ENCODE measurements around the gene TCF15.

Gene TCF15

GRCh38 chr20:598133-598850 lies 11.8 kb downstream of the TCF15 start:
- no peak overlapping the region for H3K4me3 ChIP-seq (ENCODE audit: low read depth, low read length)
- TF ChIP-seq, protein P1, sequence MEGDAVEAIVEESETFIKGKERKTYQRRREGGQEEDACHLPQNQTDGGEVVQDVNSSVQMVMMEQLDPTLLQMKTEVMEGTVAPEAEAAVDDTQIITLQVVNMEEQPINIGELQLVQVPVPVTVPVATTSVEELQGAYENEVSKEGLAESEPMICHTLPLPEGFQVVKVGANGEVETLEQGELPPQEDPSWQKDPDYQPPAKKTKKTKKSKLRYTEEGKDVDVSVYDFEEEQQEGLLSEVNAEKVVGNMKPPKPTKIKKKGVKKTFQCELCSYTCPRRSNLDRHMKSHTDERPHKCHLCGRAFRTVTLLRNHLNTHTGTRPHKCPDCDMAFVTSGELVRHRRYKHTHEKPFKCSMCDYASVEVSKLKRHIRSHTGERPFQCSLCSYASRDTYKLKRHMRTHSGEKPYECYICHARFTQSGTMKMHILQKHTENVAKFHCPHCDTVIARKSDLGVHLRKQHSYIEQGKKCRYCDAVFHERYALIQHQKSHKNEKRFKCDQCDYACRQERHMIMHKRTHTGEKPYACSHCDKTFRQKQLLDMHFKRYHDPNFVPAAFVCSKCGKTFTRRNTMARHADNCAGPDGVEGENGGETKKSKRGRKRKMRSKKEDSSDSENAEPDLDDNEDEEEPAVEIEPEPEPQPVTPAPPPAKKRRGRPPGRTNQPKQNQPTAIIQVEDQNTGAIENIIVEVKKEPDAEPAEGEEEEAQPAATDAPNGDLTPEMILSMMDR (IDR thresholded peaks at IDR 0.05; ENCODE audit: low read depth, low read length), result no peak

DNA sequence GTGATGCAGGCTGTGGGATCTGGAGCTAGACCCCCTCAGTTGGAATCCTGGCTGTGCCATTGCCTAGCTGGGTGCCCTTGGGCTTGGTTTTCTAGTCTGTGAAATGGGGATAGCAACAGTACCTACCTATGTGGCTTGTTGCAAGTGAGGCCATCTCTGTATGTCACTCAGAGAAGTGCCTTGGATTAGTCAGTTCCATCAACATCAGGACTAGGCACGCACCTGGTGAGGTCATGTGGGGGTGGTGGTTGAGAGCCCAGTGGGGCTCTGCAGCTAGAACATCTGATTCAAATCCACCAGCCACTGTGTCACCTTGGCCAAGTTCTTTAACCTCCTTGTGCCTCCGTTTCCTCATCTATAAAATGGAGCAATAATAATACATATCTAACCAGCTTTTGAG lies 12.5 kb downstream of the TCF15 start:
- H3K4me3 ChIP-seq (ENCODE audit: low read depth, low read length), result no peak overlapping the region
- TF ChIP-seq, protein P1 (IDR thresholded peaks at IDR 0.05; ENCODE audit: low read depth, low read length), result no peak

DNA sequence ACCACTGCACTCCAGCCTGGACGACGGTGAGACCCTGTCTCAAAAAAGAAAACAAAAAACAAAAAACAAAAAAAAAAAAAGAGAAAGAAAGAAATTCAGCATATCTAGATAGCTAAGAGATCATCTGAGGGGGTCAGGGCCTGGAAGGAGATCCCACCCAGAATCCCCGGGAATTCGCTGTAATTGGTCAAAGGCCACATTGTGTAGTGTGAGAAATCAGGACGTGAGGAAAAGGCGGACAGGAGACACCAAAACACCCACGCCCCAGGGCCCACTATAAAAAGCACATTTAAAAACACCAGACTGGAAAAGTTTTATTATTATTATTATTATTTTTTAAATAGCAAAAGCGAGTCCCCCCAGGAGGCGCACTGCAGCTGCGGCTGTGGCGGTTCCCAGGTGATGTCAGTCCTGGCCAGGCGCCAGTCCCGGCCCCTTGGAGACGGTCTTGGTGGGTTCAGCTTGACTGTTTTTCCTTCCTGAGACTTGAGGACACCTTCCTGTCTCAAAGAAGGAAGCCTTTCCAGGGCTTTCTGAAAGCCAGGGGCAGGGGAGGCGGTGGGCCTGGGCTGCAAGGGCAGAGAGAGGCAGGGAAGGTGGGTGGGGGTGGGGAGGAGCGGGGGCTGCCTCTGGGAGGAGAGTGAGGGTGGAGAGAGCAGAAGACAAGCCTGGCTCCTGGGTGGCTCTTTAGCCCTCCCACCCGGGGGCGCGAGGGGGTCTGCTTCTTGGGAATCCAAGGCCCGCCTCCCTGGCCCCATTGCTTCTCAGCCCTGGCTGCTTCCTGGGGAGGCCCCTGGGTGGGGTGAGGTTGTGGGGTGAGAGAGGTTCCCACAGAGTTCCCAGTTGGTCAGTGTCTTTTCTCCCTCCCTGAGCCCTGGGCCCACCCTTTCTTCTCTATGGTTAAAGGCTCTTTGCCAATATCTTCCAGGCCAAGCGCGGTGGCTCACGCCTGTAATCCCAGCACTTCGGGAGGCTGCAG lies 14.5 kb downstream of the TCF15 start:
- H3K4me3 ChIP-seq (ENCODE audit: low read depth, low read length), result no peak overlapping the region
- TF ChIP-seq, protein P1 (IDR thresholded peaks at IDR 0.05; ENCODE audit: low read depth, low read length), result no peak

DNA sequence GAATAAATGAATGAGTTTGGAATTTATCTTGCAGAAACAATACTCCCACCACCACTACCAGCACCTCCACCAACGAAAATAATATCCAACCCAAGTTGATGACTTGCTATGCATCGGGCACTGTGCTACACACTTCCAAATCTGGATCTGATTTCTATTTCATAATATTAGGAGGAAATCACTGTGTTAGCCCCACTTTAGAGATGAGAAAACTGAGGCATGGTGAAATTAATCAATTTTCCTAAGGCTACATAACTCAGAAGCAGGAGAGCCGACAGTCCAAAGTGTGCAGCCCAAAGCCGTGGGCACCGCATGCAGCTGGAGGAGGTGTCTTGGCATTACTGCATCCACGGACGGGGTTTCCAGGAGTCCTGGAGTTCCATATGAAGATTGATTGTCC lies 17.6 kb downstream of the TCF15 start:
- TF ChIP-seq, protein P1 (IDR thresholded peaks at IDR 0.05; ENCODE audit: low read depth, low read length), result no peak
- H3K4me3 ChIP-seq (ENCODE audit: low read depth, low read length), result no peak overlapping the region

DNA sequence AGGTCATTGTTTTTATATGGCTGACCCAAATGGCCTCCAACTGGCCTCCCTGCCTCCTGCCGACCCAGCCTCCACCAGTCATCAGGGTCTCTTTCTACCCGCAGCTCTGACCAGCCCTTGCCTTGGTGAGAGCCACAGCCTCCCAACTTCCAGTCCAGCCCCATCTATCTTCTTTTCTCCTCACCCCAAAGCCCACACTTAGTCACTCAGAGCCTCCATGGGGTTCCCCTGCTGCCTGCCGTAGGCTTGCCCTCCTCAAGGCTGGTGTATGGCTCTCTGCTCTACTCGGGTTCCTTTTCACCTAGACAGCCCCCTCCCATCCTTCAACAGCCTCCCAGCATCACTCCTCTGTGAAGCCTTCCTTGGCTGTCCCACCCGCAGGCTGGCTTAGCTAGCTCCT lies 18.2 kb downstream of the TCF15 start:
- no peak overlapping the region for H3K4me3 ChIP-seq (ENCODE audit: low read depth, low read length)
- TF ChIP-seq, protein P1 (IDR thresholded peaks at IDR 0.05; ENCODE audit: low read depth, low read length), result no peak

GRCh38 chr20:588932-589672 lies 21.0 kb downstream of the TCF15 start:
- H3K4me3 ChIP-seq (ENCODE audit: low read depth, low read length), result no peak overlapping the region
- TF ChIP-seq, protein P1 (IDR thresholded peaks at IDR 0.05; ENCODE audit: low read depth, low read length), result no peak

Measured in WI38 (cell line).